ENCODE results near the gene NEURL3.

DNA sequence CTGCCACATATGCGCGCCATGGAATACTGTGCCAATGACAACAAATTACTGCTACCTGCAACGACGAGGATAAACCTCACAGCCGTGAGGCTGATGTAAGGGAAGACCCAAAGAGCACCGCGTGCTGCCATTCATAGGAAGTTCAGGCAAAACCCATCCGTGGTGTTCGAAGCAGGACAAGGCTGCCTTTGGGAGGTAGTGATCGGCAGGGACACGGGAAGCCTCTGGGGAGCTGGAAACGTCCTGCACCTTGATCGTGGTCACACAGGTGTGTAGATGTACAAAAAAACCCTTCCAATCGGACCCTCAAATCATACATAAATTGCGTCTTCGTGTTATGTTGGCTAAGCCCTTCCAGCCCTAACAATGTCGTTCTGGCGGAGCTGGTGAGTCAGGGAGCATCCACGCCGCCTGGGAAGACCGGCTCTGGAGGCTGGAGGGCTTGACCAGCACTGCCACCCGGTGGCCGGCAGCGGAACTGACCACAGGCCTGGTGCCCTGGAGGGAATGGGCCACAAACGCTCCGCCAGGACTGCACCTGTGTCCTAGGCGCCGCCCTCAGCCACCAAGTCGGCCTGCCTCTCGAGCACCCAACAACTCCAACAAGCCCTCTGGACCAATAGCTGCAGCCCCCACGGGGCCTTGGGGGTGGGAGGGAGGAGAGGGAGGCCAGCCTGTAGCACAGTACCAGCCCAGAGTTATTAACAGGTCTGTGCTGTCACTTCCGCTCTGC, 4.1 kb upstream of the NEURL3 start:
- no peak for TF ChIP-seq EZH2phosphoT487 (IDR thresholded peaks at IDR 0.05)
- TF ChIP-seq EZH2 (IDR thresholded peaks at IDR 0.05) = no peak
